Fibroblast of gingiva (primary cell): ENCODE measurements around the gene ACADVL.

Experiments
- DNase-seq: peaks from one replicate; pipeline ENCODE4 v3.0.0-alpha.2; 2011; ENCODE audit warnings: low read depth

ACADVL gene

DNA sequence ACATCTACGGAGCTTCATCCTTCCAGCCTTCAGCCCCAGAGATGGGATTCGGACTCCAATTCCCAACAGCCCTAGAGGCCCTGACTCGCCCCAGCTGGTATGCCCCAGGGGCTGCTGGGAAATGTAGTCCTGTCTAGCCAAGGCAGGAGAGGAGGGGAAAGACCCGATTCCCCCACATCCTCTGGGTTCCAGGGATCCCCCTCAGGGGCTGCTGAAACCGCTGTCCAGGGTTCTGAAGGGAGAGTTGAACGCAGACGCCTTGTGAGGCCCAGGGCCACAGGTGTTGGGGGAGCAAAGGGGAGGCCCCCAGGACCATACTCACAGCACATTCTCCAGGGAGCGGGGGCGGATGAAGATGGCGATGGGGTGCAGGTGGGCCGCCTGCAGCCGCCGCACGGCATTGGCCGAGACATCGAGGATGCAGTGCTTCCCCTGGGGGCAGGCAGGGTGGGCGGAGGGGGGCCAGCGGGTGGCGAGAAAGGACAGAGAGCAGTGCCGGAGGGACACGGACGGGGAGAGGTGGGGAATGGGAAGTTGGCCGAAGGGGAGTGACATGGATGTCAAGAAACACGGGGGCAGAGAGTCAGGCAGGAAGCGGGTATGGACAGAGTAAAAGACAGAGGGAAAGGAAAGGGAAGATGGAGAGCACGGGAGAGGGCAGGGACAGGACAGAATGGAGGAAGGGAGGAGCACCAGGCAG, 28.0 kb upstream of the ACADVL start:
- DNase-seq = no peak

DNA sequence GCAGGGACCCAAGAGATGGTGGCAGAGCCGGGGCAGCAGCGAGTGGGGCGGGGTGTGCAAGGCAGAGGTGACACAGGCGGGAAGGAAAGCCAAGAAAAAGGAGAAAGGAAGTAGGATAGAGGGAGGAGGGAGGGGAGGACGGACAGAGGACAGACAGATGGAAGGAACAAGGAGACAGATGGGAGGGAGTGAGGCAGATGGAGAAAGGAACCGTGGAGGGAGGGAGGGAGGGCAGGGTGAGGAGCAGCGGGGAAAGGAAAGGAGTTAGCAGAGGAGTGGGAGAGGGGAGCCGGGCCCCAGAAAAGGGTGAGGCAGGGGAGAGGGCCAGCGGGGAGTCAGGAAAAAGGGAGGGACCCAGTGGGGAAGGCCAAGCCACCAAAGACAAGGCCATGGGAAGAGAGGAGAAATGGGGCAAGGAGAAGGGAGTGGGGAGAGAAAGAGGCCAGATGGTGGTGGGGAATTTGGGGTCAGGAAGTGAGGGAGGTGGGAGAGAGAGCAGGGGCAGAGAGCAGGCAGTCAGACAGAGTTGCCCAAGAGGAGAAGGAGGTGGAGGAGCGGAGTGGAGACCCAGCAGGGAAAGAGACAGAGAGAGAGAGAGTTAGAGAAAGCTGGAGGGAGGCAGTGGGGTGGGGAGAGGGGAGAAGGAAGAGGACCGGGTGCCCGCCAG, 27.3 kb upstream of the ACADVL start:
- DNase-seq = no peak

DNA sequence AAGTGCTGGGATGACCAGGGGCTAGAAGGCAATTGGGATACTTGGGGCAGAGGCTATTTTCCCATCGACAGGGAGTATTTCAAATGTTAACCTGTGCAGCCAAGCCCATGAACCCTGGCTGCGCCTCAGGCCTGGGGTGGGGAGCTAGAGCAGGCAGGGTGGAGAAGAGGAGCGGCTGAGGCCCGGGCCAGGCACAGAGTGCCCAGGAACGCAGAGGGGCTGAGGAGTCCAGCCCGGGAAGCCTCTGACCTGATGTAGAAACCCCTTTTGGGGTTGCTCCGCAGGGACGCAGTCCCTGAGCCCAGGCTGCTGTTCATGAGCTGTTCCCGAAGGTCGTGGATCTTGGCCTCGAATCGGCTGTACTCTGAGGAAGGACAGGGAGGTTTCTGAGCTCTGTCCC, 23.8 kb upstream of the ACADVL start:
- no peak for DNase-seq

DNA sequence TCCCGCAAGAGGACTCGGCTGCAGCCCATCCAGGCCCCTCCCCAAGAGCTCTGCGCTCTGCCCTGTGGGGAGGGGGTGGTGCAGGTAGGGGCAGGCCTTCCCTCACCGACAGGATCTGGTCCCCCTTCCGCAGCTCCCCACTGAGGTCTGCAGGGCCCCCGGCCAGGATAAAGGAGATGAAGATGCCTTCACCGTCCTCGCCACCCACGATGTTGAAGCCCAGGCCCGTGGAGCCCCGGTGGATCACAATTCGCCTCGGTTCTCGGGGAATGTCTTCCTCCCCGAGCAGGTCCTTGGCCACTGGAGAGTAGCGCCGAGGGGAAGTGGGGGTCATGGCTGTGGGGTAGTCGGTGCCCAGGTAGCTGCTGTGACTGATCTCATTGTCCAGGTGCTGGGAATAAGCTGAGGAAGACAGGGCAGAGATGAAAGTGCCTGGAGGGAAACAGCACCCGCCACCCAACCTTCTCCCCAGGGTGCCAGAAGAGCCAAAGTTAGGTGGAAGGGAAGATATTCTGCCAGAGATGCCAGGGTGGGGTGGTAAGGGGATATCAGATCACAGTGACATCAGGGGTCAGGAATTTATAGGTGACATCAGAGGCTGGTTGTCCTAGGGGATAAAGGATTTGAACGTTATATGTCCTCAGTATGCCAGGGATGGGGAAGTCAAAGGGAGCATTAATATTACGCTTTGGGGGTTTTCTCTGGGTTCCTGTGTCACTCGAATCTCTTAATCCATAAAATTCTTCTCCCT, 22.9 kb upstream of the ACADVL start:
- no peak for DNase-seq

DNA sequence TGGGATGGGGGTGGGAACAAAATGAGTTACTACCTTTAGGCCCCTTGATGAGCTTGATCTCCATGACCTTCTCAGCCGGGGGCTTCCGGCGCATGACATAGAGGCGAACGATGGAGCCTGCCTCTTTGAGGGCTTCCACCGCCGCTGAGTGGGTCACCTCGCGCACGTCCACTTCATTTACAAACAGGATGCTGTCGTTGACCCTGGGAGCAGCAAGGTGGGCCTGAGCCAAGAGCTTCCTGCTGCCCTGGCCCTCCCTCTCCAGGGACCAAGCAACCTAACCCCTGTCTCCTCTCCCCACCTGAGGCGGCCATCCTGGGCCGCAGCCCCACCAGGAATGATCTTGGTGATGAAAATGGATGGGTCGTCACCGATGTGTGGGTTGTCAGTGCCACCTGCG, 16.3 kb upstream of the ACADVL start:
- DNase-seq = no peak

DNA sequence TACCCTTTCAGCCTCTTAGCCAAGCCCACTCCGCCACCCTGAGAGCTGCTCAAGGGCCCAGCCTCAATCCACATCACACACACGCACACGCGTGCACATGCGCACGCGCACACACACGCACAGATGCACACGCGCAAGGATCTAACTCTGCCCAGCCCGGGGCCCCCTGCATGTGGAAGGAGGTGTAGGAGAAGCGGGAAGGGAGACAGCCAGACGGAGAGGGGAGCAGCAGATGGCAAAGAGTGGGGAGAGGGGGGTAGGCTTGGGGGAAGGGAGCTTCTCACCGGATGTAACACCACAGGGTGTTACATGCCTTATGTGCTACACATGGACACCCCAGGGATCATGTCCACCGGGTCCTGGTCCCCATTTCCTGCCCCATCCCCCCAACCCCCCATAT, 15.4 kb upstream of the ACADVL start:
- no peak for DNase-seq

DNA sequence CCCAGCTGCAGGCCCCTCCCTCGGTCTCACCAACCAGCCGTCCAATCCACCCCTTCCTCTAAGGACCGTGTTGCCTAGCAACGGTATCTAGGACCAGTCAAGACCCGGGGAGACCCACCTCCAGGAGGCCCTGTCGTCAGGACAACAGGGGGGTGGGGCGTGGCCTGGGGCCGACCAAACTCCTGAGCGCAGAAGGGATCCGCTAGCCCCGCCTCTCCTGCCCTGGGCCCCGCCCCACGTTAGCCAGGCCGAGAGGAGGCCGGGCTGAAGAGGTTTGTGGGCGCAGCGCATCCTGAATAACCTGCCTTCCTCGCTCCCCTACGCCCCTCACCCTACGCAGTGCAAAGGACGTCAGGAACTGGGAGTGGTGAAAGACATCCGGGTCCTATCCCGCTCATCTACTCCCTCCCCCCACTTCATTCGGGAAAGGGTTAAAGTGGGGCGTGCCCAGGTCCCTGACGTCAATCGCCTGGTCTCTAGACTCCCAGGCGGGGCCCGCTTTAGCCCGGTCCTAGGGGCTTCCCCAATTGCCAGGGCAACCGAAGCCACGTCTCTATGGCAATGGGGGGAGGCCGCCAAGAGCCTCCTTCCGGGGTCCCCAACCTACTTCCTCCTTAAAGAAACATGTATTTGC, 14.8 kb upstream of the ACADVL start:
- peak; percentile 71 for DNase-seq

DNA sequence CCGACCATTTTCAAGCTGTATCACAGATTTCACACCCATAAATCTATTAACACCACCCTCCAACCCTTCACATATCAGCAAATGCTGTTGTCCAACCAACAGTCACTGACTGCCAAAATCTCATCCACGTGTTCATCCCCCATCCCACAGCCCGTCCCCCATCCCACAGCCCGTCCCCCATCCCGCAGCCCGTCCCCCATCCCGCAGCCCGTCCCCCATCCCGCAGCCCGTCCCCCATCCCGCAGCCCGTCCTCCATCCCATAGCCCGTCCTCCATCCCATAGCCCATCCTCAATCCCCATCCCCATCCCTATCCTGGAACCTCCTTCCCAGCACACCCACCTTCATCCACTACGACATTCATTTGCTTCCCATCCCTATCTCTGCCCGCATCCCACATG, 14.2 kb upstream of the ACADVL start:
- no peak for DNase-seq

DNA sequence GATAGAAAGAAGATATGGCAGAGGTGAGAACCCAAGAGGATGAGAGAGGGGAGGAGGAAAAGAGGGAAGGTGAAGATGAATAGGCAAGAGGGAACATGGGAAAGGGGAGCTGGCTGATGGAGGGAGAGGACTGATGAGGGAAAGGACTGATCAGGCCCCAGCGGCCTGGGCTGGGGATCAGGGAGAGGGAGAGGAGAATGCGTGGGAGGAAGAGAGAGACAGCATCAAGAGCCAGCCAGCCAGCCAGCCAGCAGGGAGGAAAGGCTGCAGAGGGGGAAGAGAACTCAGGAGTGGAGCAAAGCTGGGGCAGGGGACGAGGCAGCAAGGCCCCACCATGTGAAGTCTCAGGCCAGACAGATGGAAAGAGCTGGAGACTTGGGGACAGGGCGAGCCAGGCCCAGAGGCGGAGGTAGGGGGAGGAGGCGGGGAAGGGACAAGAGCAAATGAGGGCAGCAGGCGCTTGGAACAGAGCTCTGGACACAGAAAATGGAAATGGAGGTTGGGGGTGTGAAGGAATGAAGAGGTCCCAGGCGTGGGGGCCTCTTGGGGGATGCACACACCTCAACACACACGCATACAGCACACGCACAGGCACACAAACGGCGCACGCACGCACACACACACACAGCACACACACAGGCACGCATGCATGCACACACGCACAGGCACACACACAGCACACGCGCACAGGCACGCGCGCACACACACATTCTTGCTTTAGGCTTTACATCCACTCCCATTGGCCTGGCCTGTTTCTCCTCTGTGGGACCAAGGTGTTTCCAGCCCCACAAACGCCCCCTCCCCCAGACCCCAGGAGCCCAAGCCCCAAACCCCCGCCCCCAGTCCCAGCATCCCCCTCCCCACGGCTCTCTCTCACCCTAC, 12.4 kb upstream of the ACADVL start:
- no peak for DNase-seq

DNA sequence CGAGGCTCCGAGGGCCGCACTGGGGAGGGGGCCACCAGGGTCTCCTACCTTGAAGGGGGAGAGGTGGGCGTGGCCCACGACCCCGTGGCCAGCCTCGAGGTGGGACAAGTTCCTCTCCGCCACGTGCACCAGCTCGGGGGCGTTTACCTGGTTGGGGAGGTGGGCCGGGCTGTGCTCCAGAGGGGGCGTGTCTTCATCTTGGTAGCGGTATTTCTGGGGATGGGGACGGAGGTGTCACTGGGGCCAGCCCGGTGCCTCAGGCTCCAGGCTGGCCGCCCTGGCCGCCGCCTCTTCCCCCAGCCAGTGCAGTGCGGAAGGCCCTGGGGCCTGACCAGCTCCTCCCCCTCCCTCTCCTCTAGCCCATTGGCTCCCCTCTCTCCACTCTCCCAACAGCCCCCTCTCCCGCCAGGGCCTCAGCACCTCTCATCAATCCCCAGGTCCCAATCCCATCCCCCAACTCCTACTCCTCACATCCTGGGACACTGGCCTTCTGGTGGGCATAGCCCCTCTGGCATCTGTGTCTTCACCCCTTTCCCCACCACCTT, 11.6 kb upstream of the ACADVL start:
- DNase-seq = no peak

DNA sequence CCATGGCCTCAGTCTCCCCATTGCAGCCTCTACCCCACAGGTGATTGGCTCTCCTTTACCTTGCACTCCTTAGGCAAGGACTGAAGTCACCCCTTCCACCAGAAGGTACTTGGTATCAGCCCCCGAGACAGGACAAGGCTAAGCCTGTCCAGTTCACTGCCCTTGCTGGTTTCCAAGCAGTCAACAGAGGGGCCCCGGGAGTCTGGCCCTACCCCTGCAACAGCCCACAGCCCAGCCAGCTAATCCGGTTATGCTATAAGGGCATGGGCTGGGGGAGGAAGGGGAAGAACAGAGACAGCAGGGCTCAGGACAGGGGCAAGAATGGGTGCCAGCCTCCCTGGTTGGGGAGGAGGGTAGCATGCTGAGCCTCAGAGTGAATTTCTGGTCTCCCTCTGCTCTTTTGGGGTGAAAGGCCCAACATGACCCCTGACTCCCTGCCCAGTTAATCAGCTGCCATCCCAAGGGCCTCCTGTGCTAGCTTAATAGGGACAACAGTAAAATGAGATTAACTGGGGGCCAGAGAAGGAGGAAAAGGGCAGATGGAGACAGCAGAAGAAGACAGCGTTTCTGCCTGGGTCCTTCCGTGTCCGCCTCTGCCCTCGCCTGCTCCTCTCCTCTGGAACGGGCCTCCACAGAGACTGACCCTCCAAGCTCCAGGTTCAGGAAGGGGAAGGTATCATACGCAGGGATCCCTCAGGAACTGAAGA, 10.8 kb upstream of the ACADVL start:
- DNase-seq = no peak

DNA sequence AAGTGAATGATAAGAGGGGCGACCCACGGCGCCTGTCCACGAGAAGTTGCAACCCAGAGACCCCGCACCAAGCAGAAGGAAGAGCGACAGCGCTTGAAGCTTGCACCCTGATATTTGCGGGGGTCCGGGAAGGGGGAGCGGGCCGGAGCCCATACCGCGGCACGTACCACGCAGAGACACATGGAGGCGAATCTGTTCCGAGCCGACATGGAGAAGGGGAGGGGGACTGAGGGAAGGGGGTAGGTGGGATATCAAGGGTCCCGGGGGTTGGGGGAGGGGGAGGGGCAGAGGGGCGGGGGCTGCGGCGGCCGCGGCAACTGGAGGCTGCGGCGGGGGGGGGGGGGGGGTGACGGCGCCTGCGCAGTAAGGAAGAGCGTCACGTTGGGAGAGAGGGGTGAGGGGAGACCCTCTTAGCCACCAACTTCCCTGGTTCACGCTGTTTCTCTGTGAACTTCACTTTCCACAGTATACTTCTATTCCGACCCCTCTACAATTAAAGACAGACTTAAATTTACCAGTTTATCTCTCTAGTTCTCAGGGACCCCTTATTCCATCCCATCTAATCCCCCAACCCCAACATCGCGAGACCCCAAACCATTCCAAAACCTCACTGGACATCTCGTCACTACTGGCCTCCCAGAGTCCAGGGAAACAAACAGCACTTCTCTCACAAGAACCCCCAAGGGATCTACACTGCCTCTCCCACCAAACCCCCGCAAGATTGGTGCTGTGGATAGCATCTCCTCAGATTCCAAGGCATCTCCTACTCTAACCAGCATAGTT, 8.1 kb upstream of the ACADVL start:
- DNase-seq = no peak

DNA sequence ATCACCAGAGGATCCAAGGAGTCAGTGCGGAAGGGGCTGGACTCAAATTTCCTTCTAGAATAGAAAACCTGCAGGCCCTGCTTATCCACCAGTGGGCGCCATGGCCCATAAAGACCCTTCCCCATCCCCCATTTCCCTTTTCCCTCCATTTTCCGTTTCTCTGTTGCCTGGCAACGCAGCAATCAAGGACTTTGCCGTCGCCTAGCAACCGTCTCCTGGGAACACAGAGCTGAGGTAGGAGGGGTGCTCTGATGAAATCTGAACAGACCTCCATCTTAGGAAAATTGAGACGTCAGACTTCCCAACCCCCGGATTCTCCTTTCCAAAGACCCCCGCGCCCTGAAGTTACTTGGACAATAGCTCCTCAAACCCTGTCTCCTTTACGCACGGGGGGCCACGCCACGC, 5.8 kb upstream of the ACADVL start:
- DNase-seq = peak; percentile 75

DNA sequence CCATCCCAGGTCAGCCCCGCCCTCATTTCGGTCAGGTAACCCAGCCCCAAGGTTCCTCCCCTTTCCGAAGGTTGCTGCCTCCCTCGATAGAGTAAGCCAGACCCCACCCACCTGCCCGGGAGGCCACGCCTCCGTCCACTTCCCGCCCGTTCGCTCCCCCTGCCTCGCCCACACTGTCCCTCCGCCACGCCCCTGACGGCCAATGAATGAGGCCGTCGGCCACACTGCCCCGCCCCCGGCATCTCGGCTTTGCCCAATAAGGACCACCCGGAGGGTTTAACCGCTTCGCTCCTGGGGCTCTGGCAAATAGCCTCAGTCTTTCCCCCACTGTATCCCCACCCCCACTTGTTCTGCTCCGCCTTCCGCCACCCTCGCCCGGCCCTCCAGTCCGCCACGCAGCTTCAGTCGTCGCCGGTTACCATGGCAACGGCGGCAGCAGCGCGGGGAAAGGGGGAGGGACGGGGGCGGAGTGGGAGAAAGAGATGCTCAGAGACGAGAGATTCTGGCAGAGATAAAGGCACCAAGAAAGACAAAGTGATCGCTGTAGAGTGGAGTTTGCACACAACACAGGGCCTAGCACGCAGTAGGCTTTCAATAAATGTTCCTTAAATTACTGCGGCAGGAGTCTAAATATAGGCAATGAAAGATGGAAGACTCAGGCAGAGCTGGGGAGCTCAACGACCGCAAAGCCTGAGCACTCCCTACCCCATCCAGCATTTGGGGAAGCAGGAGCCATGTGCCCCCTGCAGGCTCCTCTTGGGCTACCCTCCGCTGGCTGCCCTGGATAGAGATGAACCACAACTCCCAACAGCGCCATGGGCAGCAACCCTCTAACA, 5.2 kb upstream of the ACADVL start:
- DNase-seq = peak; percentile 92

DNA sequence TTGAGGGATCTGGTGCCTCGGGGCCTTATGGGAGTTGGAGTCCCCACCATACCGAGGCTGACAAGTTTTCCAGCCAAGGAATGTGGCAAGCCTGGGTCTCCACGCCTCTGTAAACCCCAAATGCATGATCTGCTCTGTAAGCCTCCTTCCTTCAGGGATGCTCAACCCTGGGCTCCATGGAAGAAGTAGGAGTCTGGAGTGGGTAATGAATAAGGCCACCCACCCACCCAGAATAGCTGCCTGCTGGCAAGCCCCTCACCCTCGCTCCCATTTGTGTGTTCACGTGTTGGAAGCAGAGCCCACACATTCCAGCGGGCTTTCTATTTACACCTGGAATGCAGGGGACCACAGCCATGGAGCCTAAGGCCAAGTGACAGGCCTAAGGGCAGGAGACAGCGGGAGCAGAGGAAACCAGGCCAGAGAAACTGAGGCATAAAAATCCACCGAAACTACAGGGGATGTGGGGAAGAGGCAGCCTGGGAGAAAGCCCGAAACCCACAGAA, 4.6 kb upstream of the ACADVL start:
- DNase-seq = no peak

DNA sequence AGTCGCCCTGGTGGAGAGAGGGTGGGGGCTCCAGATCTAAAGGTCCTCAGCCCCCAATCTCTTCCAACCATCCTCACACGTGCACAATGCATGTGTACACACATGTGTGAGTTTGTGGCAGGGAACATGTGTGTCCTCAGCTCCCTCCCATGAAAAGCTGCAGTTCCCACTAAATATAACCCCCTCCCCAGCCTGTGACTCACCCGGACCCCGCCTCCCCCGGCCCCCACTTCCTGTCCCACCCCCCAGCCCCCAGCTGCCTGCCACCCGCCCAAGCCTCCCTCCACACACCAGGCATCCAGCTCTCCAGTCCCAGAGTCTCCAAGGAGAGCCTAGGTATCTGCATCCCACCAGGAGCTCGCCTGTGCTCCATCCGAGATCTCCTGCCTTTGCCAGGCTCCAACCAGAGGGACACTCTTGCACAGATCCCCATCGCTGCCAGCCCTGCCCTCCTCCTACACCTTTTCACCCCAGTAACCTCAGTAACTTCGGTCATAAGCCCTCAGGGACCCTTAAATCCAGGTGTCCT, 4.0 kb upstream of the ACADVL start:
- DNase-seq = no peak

DNA sequence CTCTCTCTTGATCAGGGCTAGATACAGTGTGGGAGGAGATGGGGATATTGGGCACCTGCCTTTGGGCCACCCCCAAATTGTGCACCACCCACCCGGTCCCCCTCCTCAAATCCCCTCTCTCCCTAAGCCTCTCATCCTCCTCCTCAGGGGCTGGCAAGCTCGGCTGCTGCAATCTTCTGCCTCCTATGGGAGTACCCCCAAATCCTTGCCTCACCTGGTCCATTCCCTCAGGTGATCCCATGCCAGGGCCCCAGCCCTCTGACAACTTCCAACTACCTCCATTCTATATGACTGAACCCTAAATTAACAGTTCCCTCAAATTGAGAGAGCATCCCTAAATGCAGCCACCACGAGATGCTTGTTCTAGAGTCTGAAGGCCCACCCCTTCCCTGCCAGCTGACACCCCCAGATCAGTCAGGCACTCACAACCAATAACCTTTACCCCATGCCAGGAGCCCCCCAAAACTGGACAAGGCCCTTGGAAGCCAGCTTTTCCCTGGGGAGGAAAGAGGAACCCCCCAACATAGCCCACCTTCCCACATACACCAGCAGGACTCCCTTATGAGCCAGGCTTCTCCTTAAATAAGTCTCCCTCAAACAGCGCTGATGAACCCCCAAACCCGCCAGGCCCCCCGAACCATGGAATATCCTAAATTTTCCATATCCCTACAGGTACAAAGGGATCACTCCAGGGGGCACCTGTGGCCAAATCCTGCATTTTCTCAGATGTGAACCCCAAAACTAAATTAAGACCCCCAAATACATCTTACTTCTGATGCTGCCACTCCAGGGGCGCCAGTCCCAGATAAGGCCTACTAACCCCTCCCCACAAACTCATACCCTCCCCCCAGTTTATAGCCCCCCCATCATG, 3.3 kb upstream of the ACADVL start:
- DNase-seq = no peak
